ENCODE data around the gene USP17L5.
"Not testable (repeated sequence)": the region's sequence is repeated elsewhere in the genome, so short reads cannot be mapped to it uniquely, and the experiment has no call there.

USP17L5 gene, protein sequence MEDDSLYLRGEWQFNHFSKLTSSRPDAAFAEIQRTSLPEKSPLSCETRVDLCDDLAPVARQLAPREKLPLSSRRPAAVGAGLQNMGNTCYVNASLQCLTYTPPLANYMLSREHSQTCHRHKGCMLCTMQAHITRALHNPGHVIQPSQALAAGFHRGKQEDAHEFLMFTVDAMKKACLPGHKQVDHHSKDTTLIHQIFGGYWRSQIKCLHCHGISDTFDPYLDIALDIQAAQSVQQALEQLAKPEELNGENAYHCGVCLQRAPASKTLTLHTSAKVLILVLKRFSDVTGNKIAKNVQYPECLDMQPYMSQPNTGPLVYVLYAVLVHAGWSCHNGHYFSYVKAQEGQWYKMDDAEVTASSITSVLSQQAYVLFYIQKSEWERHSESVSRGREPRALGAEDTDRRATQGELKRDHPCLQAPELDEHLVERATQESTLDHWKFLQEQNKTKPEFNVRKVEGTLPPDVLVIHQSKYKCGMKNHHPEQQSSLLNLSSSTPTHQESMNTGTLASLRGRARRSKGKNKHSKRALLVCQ

GRCh38 chr4:9339103-9339502 is at the start of gene USP17L5:
Gene USP17L5, plus strand, starts transcription at chr4:9339403. Its CDS starts 0 bp downstream, at chr4:9339403.
- DNase-seq (ENCODE audit: low read depth, low spot score) = not testable (repeated sequence)

- not testable (repeated sequence) for DNase-seq (ENCODE audit: low read depth, low spot score)
Observed at GRCh38 chr4:9324191-9324590, 15.0 kb upstream of the USP17L5 start.

DNA sequence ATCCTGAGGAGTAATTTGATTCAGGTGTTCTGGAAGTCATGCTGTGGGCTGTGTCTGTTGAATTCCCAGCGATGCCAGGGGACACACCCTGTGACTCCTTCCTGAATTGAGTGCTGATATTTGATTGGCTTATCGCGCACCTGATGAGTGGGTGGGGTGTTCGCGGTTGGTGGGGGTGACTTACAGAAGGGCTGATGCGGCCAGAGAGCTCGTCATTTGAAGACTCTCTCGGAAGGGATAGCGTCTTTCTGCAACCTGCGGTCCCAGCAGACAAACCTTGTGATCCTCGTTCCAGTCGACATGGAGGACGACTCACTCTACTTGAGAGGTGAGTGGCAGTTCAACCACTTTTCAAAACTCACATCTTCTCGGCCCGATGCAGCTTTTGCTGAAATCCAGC is 14.3 kb upstream of the USP17L5 start, which contains the start of gene USP17L24:
USP17L24 (plus strand) TSS at position 301 of the 400 bp plus-strand sequence; CDS start at position 301, 0 bp downstream.
- DNase-seq (ENCODE audit: low read depth, low spot score) = not testable (repeated sequence)

- not testable (repeated sequence) for DNase-seq (ENCODE audit: low read depth, low spot score)
Observed at GRCh38 chr4:9329611-9330010, 9.6 kb upstream of the USP17L5 start, which contains the start of gene USP17L25. Gene USP17L25, plus strand, starts transcription at chr4:9329911. Its CDS starts 0 bp downstream, at chr4:9329911.

DNA sequence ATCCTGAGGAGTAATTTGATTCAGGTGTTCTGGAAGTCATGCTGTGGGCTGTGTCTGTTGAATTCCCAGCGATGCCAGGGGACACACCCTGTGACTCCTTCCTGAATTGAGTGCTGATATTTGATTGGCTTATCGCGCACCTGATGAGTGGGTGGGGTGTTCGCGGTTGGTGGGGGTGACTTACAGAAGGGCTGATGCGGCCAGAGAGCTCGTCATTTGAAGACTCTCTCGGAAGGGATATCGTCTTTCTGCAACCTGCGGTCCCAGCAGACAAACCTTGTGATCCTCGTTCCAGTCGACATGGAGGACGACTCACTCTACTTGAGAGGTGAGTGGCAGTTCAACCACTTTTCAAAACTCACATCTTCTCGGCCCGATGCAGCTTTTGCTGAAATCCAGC is 4.8 kb upstream of the USP17L5 start, which contains the start of gene USP17L26:
USP17L26 (plus strand) TSS at position 301 of the 400 bp plus-strand sequence; CDS start at position 301, 0 bp downstream.
- DNase-seq (ENCODE audit: low read depth, low spot score) = not testable (repeated sequence)

GRCh38 chr4:9343848-9344247 is 4.6 kb downstream of the USP17L5 start, which contains the start of gene USP17L27:
Gene USP17L27, plus strand, starts transcription at chr4:9344148. Its CDS starts 0 bp downstream, at chr4:9344148.
- DNase-seq (ENCODE audit: low read depth, low spot score) = not testable (repeated sequence)

DNA sequence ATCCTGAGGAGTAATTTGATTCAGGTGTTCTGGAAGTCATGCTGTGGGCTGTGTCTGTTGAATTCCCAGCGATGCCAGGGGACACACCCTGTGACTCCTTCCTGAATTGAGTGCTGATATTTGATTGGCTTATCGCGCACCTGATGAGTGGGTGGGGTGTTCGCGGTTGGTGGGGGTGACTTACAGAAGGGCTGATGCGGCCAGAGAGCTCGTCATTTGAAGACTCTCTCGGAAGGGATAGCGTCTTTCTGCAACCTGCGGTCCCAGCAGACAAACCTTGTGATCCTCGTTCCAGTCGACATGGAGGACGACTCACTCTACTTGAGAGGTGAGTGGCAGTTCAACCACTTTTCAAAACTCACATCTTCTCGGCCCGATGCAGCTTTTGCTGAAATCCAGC is 9.4 kb downstream of the USP17L5 start, which contains the start of gene USP17L28:
USP17L28 (plus strand) TSS at position 301 of the 400 bp plus-strand sequence; CDS start at position 301, 0 bp downstream.
- not testable (repeated sequence) for DNase-seq (ENCODE audit: low read depth, low spot score)

DNA sequence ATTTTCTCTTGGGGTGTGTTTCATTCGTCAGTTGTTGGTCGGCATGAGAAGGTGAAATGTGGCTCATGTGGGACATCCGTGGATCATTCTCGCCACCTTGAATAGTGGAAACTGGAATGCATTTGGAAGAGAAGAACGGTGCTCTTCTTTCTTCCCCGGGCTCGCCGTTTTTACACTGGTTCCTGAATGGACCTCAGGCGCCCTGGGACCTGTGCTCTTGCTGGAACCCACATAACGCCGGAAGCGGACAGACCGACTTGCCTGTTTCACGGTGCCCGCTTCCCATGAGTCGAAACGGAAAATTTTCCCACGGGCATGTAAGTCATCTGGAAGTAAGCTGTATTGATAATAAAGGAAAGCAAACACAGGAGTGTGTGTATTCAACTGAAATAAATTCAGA is 11.7 kb downstream of the USP17L5 start:
- not testable (repeated sequence) for DNase-seq (ENCODE audit: low read depth, low spot score)

- DNase-seq (ENCODE audit: low read depth, low spot score) = not testable (repeated sequence)
Observed at GRCh38 chr4:9353338-9353737, 14.1 kb downstream of the USP17L5 start, which contains the start of gene USP17L29. Gene USP17L29, plus strand, starts transcription at chr4:9353638. Its CDS starts 0 bp downstream, at chr4:9353638.

- not testable (repeated sequence) for DNase-seq (ENCODE audit: low read depth, low spot score)
Observed at GRCh38 chr4:9362829-9363228, 23.6 kb downstream of the USP17L5 start, which contains the start of gene USP17L30. Gene USP17L30, plus strand, starts transcription at chr4:9363129. Its CDS starts 0 bp downstream, at chr4:9363129.

- not testable (repeated sequence) for DNase-seq (ENCODE audit: low read depth, low spot score)
Observed at GRCh38 chr4:9379881-9380280, 40.7 kb downstream of the USP17L5 start.

GRCh38 chr4:9381012-9381534 is 41.9 kb downstream of the USP17L5 start:
- peak; percentile 11 for DNase-seq (ENCODE audit: low read depth, low spot score)

DNA sequence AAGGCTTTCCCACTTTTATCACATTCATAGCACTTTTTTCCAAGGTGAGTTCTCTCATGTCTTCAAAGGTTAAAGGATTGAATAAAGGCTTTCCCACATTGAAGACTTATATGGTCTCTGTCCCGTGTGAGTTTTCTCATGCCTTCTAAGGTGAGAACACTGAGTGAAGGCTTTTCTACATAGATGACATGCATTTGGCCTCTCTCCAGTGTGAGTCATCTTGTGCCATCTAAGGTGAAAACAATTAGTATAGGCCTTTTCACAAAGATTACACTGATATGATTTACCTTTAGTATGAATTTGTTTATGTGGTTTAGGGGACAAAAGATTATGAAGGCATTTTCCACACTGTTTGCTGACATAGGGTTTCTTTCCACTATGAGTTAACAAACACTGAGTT is 44.9 kb downstream of the USP17L5 start:
- DNase-seq (ENCODE audit: low read depth, low spot score) = no peak

GRCh38 chr4:9389001-9389400 is 49.8 kb downstream of the USP17L5 start:
- not testable (repeated sequence) for DNase-seq (ENCODE audit: low read depth, low spot score)
